ENCODE data around the gene NOL4L.

NOL4L gene

GRCh38 chr20:32518593-32519380, 66.3 kb downstream of the NOL4L start:
- H3K27ac ChIP-seq (ENCODE audit: low read depth, low read length, poor library complexity, severe bottlenecking): no peak overlapping the region
- H3K79me2 ChIP-seq (ENCODE audit: insufficient read depth, low read length): no peaks in the 10 kb centered on the region

GRCh38 chr20:32517914-32518592, 67.1 kb downstream of the NOL4L start:
- Histone ChIP-seq H3K9ac (ENCODE audit: low read length) (no peak overlapping the region), H2AFZ (ENCODE audit: low read length) (no peak overlapping the region), H3F3A (ENCODE audit: insufficient read depth, low read length) (no peaks in the 10 kb centered on the region), H3K9me3 (ENCODE audit: low read length) (no peaks in the 10 kb centered on the region), H3K4me2 (ENCODE audit: low read length) (no peak overlapping the region), H3K27me3 (ENCODE audit: insufficient read depth, low read length) (no peaks in the 10 kb centered on the region), H3K79me2 (ENCODE audit: insufficient read depth, low read length) (no peaks in the 10 kb centered on the region), H3K4me1 (ENCODE audit: insufficient read depth, low read length, severe bottlenecking) (peaks cover 4% of the 10 kb centered on the region), H3K27ac (ENCODE audit: low read depth, low read length, poor library complexity, severe bottlenecking) (no peak overlapping the region), H4K20me1 (ENCODE audit: insufficient read depth, low read length) (no peaks in the 10 kb centered on the region), H3K4me3 (ENCODE audit: low read depth, low read length, poor library complexity, severe bottlenecking) (no peak overlapping the region), H3K9me2 (ENCODE audit: low read depth, low read length) (no peaks in the 10 kb centered on the region), H3K36me3 (ENCODE audit: insufficient read depth, low read length) (no peaks in the 10 kb centered on the region)
- TF ChIP-seq EZH2 (IDR thresholded peaks at IDR 0.05; ENCODE audit: borderline replicate concordance, low read length) (no peak), CTCF (IDR thresholded peaks at IDR 0.05; ENCODE audit: low read length) (no peak)

More at GRCh38 chr20:32518593-32519380, 66.3 kb downstream of the NOL4L start:
- Histone ChIP-seq H4K20me1 (ENCODE audit: insufficient read depth, low read length) (no peaks in the 10 kb centered on the region), H3K9me2 (ENCODE audit: low read depth, low read length) (no peaks in the 10 kb centered on the region), H3K36me3 (ENCODE audit: insufficient read depth, low read length) (no peaks in the 10 kb centered on the region), H3K27me3 (ENCODE audit: insufficient read depth, low read length) (no peaks in the 10 kb centered on the region), H2AFZ (ENCODE audit: low read length) (no peak overlapping the region), H3K9me3 (ENCODE audit: low read length) (no peaks in the 10 kb centered on the region), H3F3A (ENCODE audit: insufficient read depth, low read length) (no peaks in the 10 kb centered on the region), H3K9ac (ENCODE audit: low read length) (no peak overlapping the region), H3K4me1 (ENCODE audit: insufficient read depth, low read length, severe bottlenecking) (peaks cover 4% of the 10 kb centered on the region), H3K4me2 (ENCODE audit: low read length) (no peak overlapping the region), H3K4me3 (ENCODE audit: low read depth, low read length, poor library complexity, severe bottlenecking) (no peak overlapping the region)
- TF ChIP-seq CTCF (IDR thresholded peaks at IDR 0.05; ENCODE audit: low read length): no peak
- no peak for TF ChIP-seq EZH2 (IDR thresholded peaks at IDR 0.05; ENCODE audit: borderline replicate concordance, low read length)

- no peaks in the 10 kb centered on the region for H3K9me2 ChIP-seq (ENCODE audit: low read depth, low read length)
- H3K4me1 ChIP-seq (ENCODE audit: insufficient read depth, low read length, severe bottlenecking): peaks cover 4% of the 10 kb centered on the region
- no peak overlapping the region for H3K27ac ChIP-seq (ENCODE audit: low read depth, low read length, poor library complexity, severe bottlenecking)
- H3K4me2 ChIP-seq (ENCODE audit: low read length): no peak overlapping the region
- H3K4me3 ChIP-seq (ENCODE audit: low read depth, low read length, poor library complexity, severe bottlenecking): no peak overlapping the region
- H2AFZ ChIP-seq (ENCODE audit: low read length): no peak overlapping the region
- H3K27me3 ChIP-seq (ENCODE audit: insufficient read depth, low read length): no peaks in the 10 kb centered on the region
- no peak overlapping the region for H3K9ac ChIP-seq (ENCODE audit: low read length)
- no peaks in the 10 kb centered on the region for H3K9me3 ChIP-seq (ENCODE audit: low read length)
- no peak for TF ChIP-seq EZH2 (IDR thresholded peaks at IDR 0.05; ENCODE audit: borderline replicate concordance, low read length)
- no peak for TF ChIP-seq CTCF (IDR thresholded peaks at IDR 0.05; ENCODE audit: low read length)
- no peaks in the 10 kb centered on the region for H4K20me1 ChIP-seq (ENCODE audit: insufficient read depth, low read length)
- no peaks in the 10 kb centered on the region for H3K79me2 ChIP-seq (ENCODE audit: insufficient read depth, low read length)
- H3K36me3 ChIP-seq (ENCODE audit: insufficient read depth, low read length): no peaks in the 10 kb centered on the region
- no peaks in the 10 kb centered on the region for H3F3A ChIP-seq (ENCODE audit: insufficient read depth, low read length)
Observed at GRCh38 chr20:32517518-32517873, 67.6 kb downstream of the NOL4L start.
